BJ (cell line): ENCODE measurements around the gene ATP11C. TPM values are rescaled to one million over a fixed set of nuclear protein-coding genes. Genes with fewer than 3 reads are reported as not detected.

Experiments used
- CTCF ChIA-PET: fragments of 350-600 bp; formaldehyde crosslinking; extraction: SDS; loops from one replicate; lab custom pipeline; 2021; ENCODE audit warnings: antibody characterized with exemption, inconsistent platforms; lab: Yijun Ruan, JAX
- POLR2A ChIA-PET: fragments of 300-600 bp; sonication (Branson Sonifier 250); formaldehyde crosslinking; extraction: SDS; loops from one replicate; lab custom pipeline; 2021; ENCODE audit warnings: antibody characterized with exemption; lab: Charles Lee
- DNase-seq: peaks from one replicate; pipeline ENCODE4 v3.0.0-alpha.2; 2011; ENCODE audit warnings: low read depth
- H3K27me3 ChIP-seq: 2 replicates; pipeline ENCODE4 v1.6.0; 2011; ENCODE audit warnings: low read length; ENCODE audit not compliant: control insufficient read depth, insufficient read depth
- H3K36me3 ChIP-seq: 2 replicates; pipeline ENCODE4 v1.5.1; 2011; ENCODE audit warnings: low read length; ENCODE audit not compliant: control insufficient read depth, insufficient read depth
- H3K4me3 ChIP-seq: 2 replicates; pipeline ENCODE4 v1.5.1; 2011; ENCODE audit warnings: low read depth, mild to moderate bottlenecking, control low read depth, low read length
- CTCF ChIP-seq: IDR thresholded peaks from 2 replicates; pipeline ENCODE4 v1.5.1; 2011; ENCODE audit warnings: low read depth, mild to moderate bottlenecking, control low read depth, inconsistent platforms, low read length, moderate library complexity; ENCODE audit not compliant: insufficient read depth
- polyA plus RNA-seq: library from polyadenylated mRNA; depleted of rRNA; stranded (reverse); fragments of >200 nt; gene quantifications from 2 replicates; pipeline ENCODE4 v1.2.3, GENCODE V29; 2011

ATP11C gene
- polyA plus RNA-seq, 1 experiment: 7.7 TPM

- ChIA-PET CTCF (no interaction called here), POLR2A (no interaction called here)
- no peak for TF ChIP-seq CTCF
- Histone ChIP-seq H3K4me3 (no peak overlapping the region), H3K27me3 (no peaks in the 10 kb centered on the region), H3K36me3 (no peaks in the 10 kb centered on the region)
- DNase-seq: no peak
These were observed 148.0 kb downstream of the ATP11C start for GRCh38 chrX:139784807-139785206.

GRCh38 chrX:139783959-139784358 lies 148.9 kb downstream of the ATP11C start:
- no peaks in the 10 kb centered on the region for H3K27me3 ChIP-seq
- H3K4me3 ChIP-seq: no peak overlapping the region
- POLR2A ChIA-PET: no interaction called here
- TF ChIP-seq CTCF: no peak
- DNase-seq: no peak
- H3K36me3 ChIP-seq: no peaks in the 10 kb centered on the region
- CTCF ChIA-PET: no interaction called here

GRCh38 chrX:139783030-139783429 lies 149.8 kb downstream of the ATP11C start:
- Histone ChIP-seq H3K36me3 (no peaks in the 10 kb centered on the region), H3K27me3 (no peaks in the 10 kb centered on the region), H3K4me3 (no peak overlapping the region)
- ChIA-PET CTCF (no interaction called here), POLR2A (no interaction called here)
- no peak for DNase-seq
- no peak for TF ChIP-seq CTCF

GRCh38 chrX:139776599-139776998 lies 156.3 kb downstream of the ATP11C start:
- CTCF ChIA-PET: no interaction called here
- H3K36me3 ChIP-seq: no peaks in the 10 kb centered on the region
- no peak overlapping the region for H3K4me3 ChIP-seq
- no peak for TF ChIP-seq CTCF
- no peak for DNase-seq
- H3K27me3 ChIP-seq: no peaks in the 10 kb centered on the region
- POLR2A ChIA-PET: no interaction called here

- no peak for TF ChIP-seq CTCF
- POLR2A ChIA-PET: no interaction called here
These were observed 162.5 kb downstream of the ATP11C start for GRCh38 chrX:139770366-139770765.

More at GRCh38 chrX:139770366-139770765, 162.5 kb downstream of the ATP11C start:
- Histone ChIP-seq H3K36me3 (0 out of 2 replicates have a peak, but pooled peaks cover 1% of the 10 kb centered on the region), H3K27me3 (no peaks in the 10 kb centered on the region), H3K4me3 (no peak overlapping the region)
- DNase-seq: no peak
- CTCF ChIA-PET: no interaction called here
